Endothelial cell of umbilical vein (primary cell): ENCODE data around the gene STAT1. TPM values are rescaled to one million over a fixed set of nuclear protein-coding genes. Genes with fewer than 3 reads are reported as not detected.

Experiments used
- BruUV-seq: library from RNA; stranded (reverse); fragments of 400-500 nt; replicated peaks from 2 replicates; lab custom pipeline; 2021; lab: Mats Ljungman, UMichigan
- CTCF ChIA-PET: fragments of 300-600, 350-600 bp; sonication (Branson Sonifier 250); formaldehyde crosslinking; loops from one replicate; lab custom pipeline; 2021; ENCODE audit warnings: antibody characterized with exemption, inconsistent platforms; lab: Charles Lee
- POLR2A ChIA-PET: fragments of 300-600, 350-600 bp; sonication (Branson Sonifier 250); formaldehyde crosslinking; loops from one replicate; lab custom pipeline; 2021; ENCODE audit warnings: antibody characterized with exemption, inconsistent platforms; lab: Charles Lee
- DNase-seq: peaks from one replicate; pipeline ENCODE4 v3.0.0-alpha.2; 2011; ENCODE audit warnings: low read depth, low spot score
- FAIRE-seq: peaks from 2 replicates; lab custom pipeline; 2011; peaks lifted over from hg19 to GRCh38; lab: Jason Lieb, UNC
- H2AFZ ChIP-seq: 2 replicates; pipeline ENCODE4 v1.6.0; 2012; ENCODE audit warnings: low read depth, low read length, control low read depth, inconsistent platforms
- H3K27ac ChIP-seq: 2 replicates; pipeline ENCODE4 v1.5.1; 2011; ENCODE audit warnings: low read depth, mild to moderate bottlenecking, control low read depth, low read length, moderate library complexity; ENCODE audit not compliant: insufficient read depth
- H3K27me3 ChIP-seq, 2 experiments: 2 replicates each; pipeline versions ENCODE4 v1.6.0 to v1.6.1; 2011; ENCODE audit warnings: low read length in 2 of 2, mixed read lengths in 1 of 2; ENCODE audit not compliant: control insufficient read depth in 2 of 2, insufficient read depth in 2 of 2
- H3K36me3 ChIP-seq, 2 experiments: 2 replicates in 1 of 2; 3 replicates in 1 of 2; pipeline ENCODE4 v1.5.1; 2011; ENCODE audit warnings: low read length in 2 of 2, mild to moderate bottlenecking in 1 of 2, moderate library complexity in 1 of 2; ENCODE audit not compliant: control insufficient read depth in 2 of 2, insufficient read depth in 2 of 2; ENCODE audit errors: extremely low read depth in 1 of 2
- H3K4me1 ChIP-seq: 3 replicates; pipeline ENCODE4 v1.5.1; 2011; ENCODE audit warnings: mild to moderate bottlenecking, low read length; ENCODE audit not compliant: control insufficient read depth, insufficient read depth; ENCODE audit errors: extremely low read depth
- H3K4me2 ChIP-seq: 2 replicates; pipeline ENCODE4 v1.6.1; 2011; ENCODE audit warnings: low read length, control low read depth, mixed read lengths; ENCODE audit not compliant: insufficient read depth
- H3K4me3 ChIP-seq, 3 experiments: fragments of 200-600 bp in 1 of 3; sonication (generic), shearing (Covaris generic) in 1 of 3; replicated peaks in 1 of 3; 2 replicates each; pipeline ENCODE4 v1.5.1; 2011 to 2016; ENCODE audit warnings: control low read depth in 3 of 3, low read length in 3 of 3, mild to moderate bottlenecking in 2 of 3, inconsistent platforms in 1 of 3, low read depth in 1 of 3, moderate library complexity in 1 of 3; ENCODE audit not compliant: insufficient read depth in 1 of 3
- H3K79me2 ChIP-seq: 2 replicates; pipeline ENCODE4 v1.6.0; 2012; ENCODE audit warnings: low read length, inconsistent platforms; ENCODE audit not compliant: control insufficient read depth, insufficient read depth
- H3K9ac ChIP-seq: replicated peaks from 2 replicates; pipeline ENCODE3; 2011; ENCODE audit warnings: low read length, control low read depth; ENCODE audit not compliant: insufficient read depth; ENCODE audit errors: extremely low read depth
- H3K9me1 ChIP-seq: replicated peaks from 3 replicates; pipeline ENCODE4 v1.6.0; 2011; ENCODE audit warnings: mild to moderate bottlenecking, low read length; ENCODE audit not compliant: control insufficient read depth, insufficient read depth; ENCODE audit errors: extremely low read depth
- H3K9me3 ChIP-seq: replicated peaks from 2 replicates; pipeline ENCODE4 v1.5.1; 2012; ENCODE audit warnings: low read length, inconsistent platforms; ENCODE audit not compliant: control insufficient read depth, insufficient read depth
- H4K20me1 ChIP-seq: replicated peaks from 2 replicates; pipeline ENCODE3; 2011; ENCODE audit warnings: mild to moderate bottlenecking, low read length; ENCODE audit not compliant: control insufficient read depth, insufficient read depth; ENCODE audit errors: extremely low read depth
- CTCF ChIP-seq, 2 donors: IDR thresholded peaks; 1 replicate in 1 of 2; 2 replicates in 1 of 2; pipeline ENCODE4 v1.5.1; 2011; ENCODE audit warnings: low read length in 2 of 2, mild to moderate bottlenecking in 2 of 2, moderate library complexity in 2 of 2, control low read depth in 1 of 2, inconsistent platforms in 1 of 2, low read depth in 1 of 2; ENCODE audit not compliant: insufficient read depth in 1 of 2; ENCODE audit errors: extremely low read depth in 1 of 2
- EZH2 ChIP-seq: IDR thresholded peaks from 2 replicates; pipeline ENCODE4 v1.6.1; 2012; ENCODE audit warnings: borderline replicate concordance, low read depth, mild to moderate bottlenecking, moderate library complexity, low read length, inconsistent platforms; ENCODE audit not compliant: severe bottlenecking
- FOS ChIP-seq: IDR thresholded peaks from 2 replicates; pipeline ENCODE4 v1.6.1; 2011; ENCODE audit warnings: mild to moderate bottlenecking, low read length, moderate library complexity, borderline replicate concordance; ENCODE audit not compliant: insufficient read depth
- GATA2 ChIP-seq: IDR thresholded peaks from 2 replicates; pipeline ENCODE4 v1.7.0; 2011; ENCODE audit warnings: low read depth, mild to moderate bottlenecking, moderate library complexity, mixed read lengths, low read length; ENCODE audit not compliant: insufficient read length, insufficient read depth
- JUN ChIP-seq: IDR thresholded peaks from 2 replicates; pipeline ENCODE4 v1.6.1; 2011; ENCODE audit warnings: borderline replicate concordance, low read depth; ENCODE audit not compliant: insufficient read length, insufficient read depth
- MYC ChIP-seq: IDR thresholded peaks from one replicate; pipeline ENCODE4 v1.6.1; 2011; ENCODE audit warnings: mild to moderate bottlenecking, low read depth, low read length
- POLR2A ChIP-seq: IDR thresholded peaks from 2 replicates; pipeline ENCODE4 v1.6.1; 2012; ENCODE audit warnings: low read depth, mild to moderate bottlenecking, control low read depth, low read length
- POLR2AphosphoS5 ChIP-seq: IDR thresholded peaks from 2 replicates; pipeline ENCODE4 v1.6.1; 2012; ENCODE audit warnings: low read depth, mild to moderate bottlenecking, control low read depth, low read length, moderate library complexity; ENCODE audit not compliant: insufficient read depth
- dilution Hi-C: fragments of 300-500 bp; cut with MboI; formaldehyde crosslinking; loops from one replicate; pipeline ENCODE4 v1.15.0; 2019; ENCODE audit warnings: low sequenced_read_pairs; ENCODE audit not compliant: extremely low pct_ligation_motif_present
- intact Hi-C: fragments of 100-400 bp; cut with micrococcal nuclease; formaldehyde crosslinking; loops from one replicate; pipeline ENCODE4 v1.10.0; 2022
- polyA plus RNA-seq, 4 experiments: library from polyadenylated mRNA; depleted of rRNA in 3 of 4; stranded (reverse) in 3 of 4; unstranded in 1 of 4; fragments of >200 nt; gene quantifications; 2 replicates each; pipeline versions ENCODE4 v1.2.1 to v1.2.3, GENCODE V29; 2011 to 2012; ENCODE audit warnings: missing spikeins in 1 of 4
- total RNA-seq: library from RNA; stranded (reverse); gene quantifications from 2 replicates; pipeline ENCODE4 v1.2.3, GENCODE V29; 2021
- TF ChIP-seq, protein P1 (sequence below): IDR thresholded peaks from 2 replicates; pipeline ENCODE4 v1.6.1; 2011; ENCODE audit not compliant: insufficient read depth, insufficient read length

STAT1 gene
- total and polyA plus RNA-seq, 2 donors (not counting 3 experiments of a cell fraction or from before 2014, with no cell fraction given), result 64.2 to 67.6 TPM

DNA sequence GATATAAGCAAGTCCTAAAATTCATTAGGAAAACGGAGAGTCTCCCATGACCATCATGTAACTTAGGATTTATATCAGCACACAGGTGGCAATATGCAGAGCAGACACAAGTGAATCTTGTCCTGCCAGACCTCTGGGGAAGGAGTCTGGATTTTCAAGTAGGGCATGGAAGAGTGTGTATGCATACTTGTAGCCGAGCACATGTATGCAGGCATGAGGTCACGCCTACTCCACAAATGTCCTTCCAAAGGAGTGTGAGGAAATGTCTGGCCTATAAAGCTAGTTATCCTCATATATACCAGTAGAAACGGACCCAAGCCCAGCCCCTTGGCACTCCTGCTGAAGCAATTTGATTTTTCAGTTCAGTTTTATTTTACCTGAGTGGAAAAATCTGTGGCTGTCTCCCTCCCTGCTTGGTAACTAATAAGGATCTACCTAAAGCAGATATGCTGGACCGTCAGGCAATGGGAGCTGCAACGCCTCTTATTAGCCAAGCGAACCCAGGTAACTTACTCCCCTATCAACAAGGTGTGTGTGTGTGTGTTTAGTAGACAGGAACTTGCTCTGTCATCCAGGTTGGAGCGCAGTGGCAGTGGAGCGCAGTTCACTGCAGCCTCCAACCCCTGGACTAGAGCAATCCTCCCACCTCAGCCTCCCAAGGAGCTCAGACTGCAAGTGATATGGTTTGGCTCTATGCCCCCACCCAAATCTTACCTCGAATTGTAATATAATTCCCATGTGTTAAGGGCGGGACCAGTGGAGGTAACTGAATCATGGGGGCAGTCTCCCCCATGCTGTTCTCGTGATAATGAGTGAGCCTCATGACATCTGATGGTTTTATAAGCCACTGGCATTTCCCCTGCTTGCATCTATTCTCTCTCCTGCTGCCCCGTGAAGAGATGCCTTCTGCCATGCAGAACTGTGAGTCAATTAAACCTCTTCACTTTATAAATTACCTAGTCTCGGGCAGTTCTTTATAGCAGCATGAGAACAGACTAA lies 2.8 kb downstream of the STAT1 start:
- peaks cover 10 to 13% of the 10 kb centered on the region in 2 experiments for H3K36me3 ChIP-seq
- no peaks in the 10 kb centered on the region for H3K27me3 ChIP-seq
- H3K79me2 ChIP-seq, result peaks cover 21% of the 10 kb centered on the region
- CTCF ChIA-PET, result interaction anchor here (1.3 kb wide), 1 partner anchor 12 kb away, joined by 4 read pairs; no protein-coding TSS in a partner anchor
- H3K9me1 ChIP-seq, result no peaks in the 10 kb centered on the region
- TF ChIP-seq, protein P1, sequence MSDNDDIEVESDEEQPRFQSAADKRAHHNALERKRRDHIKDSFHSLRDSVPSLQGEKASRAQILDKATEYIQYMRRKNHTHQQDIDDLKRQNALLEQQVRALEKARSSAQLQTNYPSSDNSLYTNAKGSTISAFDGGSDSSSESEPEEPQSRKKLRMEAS, result no peak
- TF ChIP-seq FOS (no peak), JUN (no peak), POLR2AphosphoS5 (no peak), EZH2 (no peak), POLR2A (no peak), CTCF (IDR thresholded peaks at IDR 0.05; ENCODE audit: extremely low read depth in 1 of 2, insufficient read depth in 1 of 2, low read depth in 1 of 2, low read length in 2 of 2) (no peak), MYC (no peak), GATA2 (no peak)
- FAIRE-seq (no peak), DNase-seq (no peak)
- intact Hi-C loops, result loop anchor here (5.0 kb wide), 1 partner anchor 64 kb away; no protein-coding TSS in a partner anchor
- dilution Hi-C loops, result no loop called here
- no TSS peak for BruUV-seq
- no peak overlapping the region for H2AFZ ChIP-seq
- no peak overlapping the region for H3K27ac ChIP-seq
- no peak overlapping the region for H3K9ac ChIP-seq
- H3K4me2 ChIP-seq, result no peak overlapping the region
- H3K4me1 ChIP-seq, result peaks cover 16% of the 10 kb centered on the region
- no peaks in the 10 kb centered on the region for H3K9me3 ChIP-seq
- H4K20me1 ChIP-seq, result no peaks in the 10 kb centered on the region
- POLR2A ChIA-PET, result no interaction called here
- H3K4me3 ChIP-seq, result peak overlapping the region in 1 of 3 experiments; percentile 7
